Central memory CD8-positive, alpha-beta T cell (primary cell): ENCODE measurements around the gene RAMP3.
"Not testable (repeated sequence)": the region's sequence is repeated elsewhere in the genome, so short reads cannot be mapped to it uniquely, and the experiment has no call there.

ENCODE experiments used
- ATAC-seq: fragments of 150-1000 bp; cut with Tn5 transposase; replicated peaks from 2 replicates; pipeline ENCODE4 v1.10.0; 2022; ENCODE audit warnings: mild to moderate bottlenecking, moderate FRiP score, moderate number of reproducible peaks; ENCODE audit not compliant: poor library complexity, severe bottlenecking; ENCODE audit errors: extremely low read depth
- DNase-seq, 2 donors: peaks; one replicate each; pipeline ENCODE4 v3.0.0; 2021; ENCODE audit warnings: low spot score in 2 of 2
- H3K27ac Mint-ChIP-seq: one replicate; pipeline ENCODE4 v1.8.0; 2022; ENCODE audit warnings: low read depth, mild to moderate bottlenecking, moderate library complexity, mixed read lengths
- H3K27me3 Mint-ChIP-seq: one replicate; pipeline ENCODE4 v1.8.0; 2022; ENCODE audit warnings: mixed read lengths
- H3K36me3 Mint-ChIP-seq: one replicate; pipeline ENCODE4 v1.8.0; 2022; ENCODE audit warnings: mild to moderate bottlenecking, moderate library complexity, mixed read lengths; ENCODE audit not compliant: insufficient read depth
- H3K4me1 Mint-ChIP-seq: one replicate; pipeline ENCODE4 v1.8.0; 2022; ENCODE audit warnings: mixed read lengths
- H3K4me3 Mint-ChIP-seq: one replicate; pipeline ENCODE4 v1.8.0; 2022; ENCODE audit warnings: mild to moderate bottlenecking, moderate library complexity, mixed read lengths
- H3K9me3 Mint-ChIP-seq: one replicate; pipeline ENCODE4 v1.8.0; 2022; ENCODE audit warnings: mixed read lengths

RAMP3 gene

GRCh38 chr7:45164271-45164670, 6.7 kb downstream of the RAMP3 start:
- H3K9me3 Mint-ChIP-seq, H3K4me3 Mint-ChIP-seq, ATAC-seq, H3K36me3 Mint-ChIP-seq, H3K27me3 Mint-ChIP-seq, H3K4me1 Mint-ChIP-seq, DNase-seq, H3K27ac Mint-ChIP-seq: not testable (repeated sequence)

GRCh38 chr7:45165857-45166256, 8.3 kb downstream of the RAMP3 start:
- H3K4me3 Mint-ChIP-seq, result no peak overlapping the region
- DNase-seq (no peak), ATAC-seq (no peak)
- H3K27ac Mint-ChIP-seq, result no peak overlapping the region
- H3K4me1 Mint-ChIP-seq, result no peaks in the 10 kb centered on the region
- H3K9me3 Mint-ChIP-seq, result no peaks in the 10 kb centered on the region
- H3K27me3 Mint-ChIP-seq, result no peaks in the 10 kb centered on the region
- H3K36me3 Mint-ChIP-seq, result no peaks in the 10 kb centered on the region

- Mint-ChIP-seq H3K4me1 (no peaks in the 10 kb centered on the region), H3K9me3 (no peaks in the 10 kb centered on the region), H3K4me3 (no peak overlapping the region), H3K36me3 (no peaks in the 10 kb centered on the region), H3K27me3 (peaks cover 20% of the 10 kb centered on the region), H3K27ac (no peak overlapping the region)
- DNase-seq (no peak), ATAC-seq (no peak)
These were observed 14.4 kb downstream of the RAMP3 start for GRCh38 chr7:45171946-45172345.

GRCh38 chr7:45173596-45174327, 16.2 kb downstream of the RAMP3 start:
- Mint-ChIP-seq H3K4me1 (no peaks in the 10 kb centered on the region), H3K9me3 (no peaks in the 10 kb centered on the region), H3K4me3 (no peak overlapping the region), H3K27ac (no peak overlapping the region), H3K36me3 (no peaks in the 10 kb centered on the region), H3K27me3 (peaks cover 32% of the 10 kb centered on the region)
- ATAC-seq (no peak), DNase-seq (no peak)

- ATAC-seq, result no peak
- Mint-ChIP-seq H3K36me3 (no peaks in the 10 kb centered on the region), H3K9me3 (no peaks in the 10 kb centered on the region), H3K4me3 (no peak overlapping the region), H3K27me3 (peaks cover 37% of the 10 kb centered on the region), H3K4me1 (no peaks in the 10 kb centered on the region), H3K27ac (no peak overlapping the region)
- DNase-seq, result no peak
These were observed 16.7 kb downstream of the RAMP3 start for GRCh38 chr7:45174328-45174610.

- no peak for DNase-seq
- H3K27ac Mint-ChIP-seq, result no peak overlapping the region
- no peaks in the 10 kb centered on the region for H3K4me1 Mint-ChIP-seq
- H3K9me3 Mint-ChIP-seq, result no peaks in the 10 kb centered on the region
- ATAC-seq, result no peak
- H3K4me3 Mint-ChIP-seq, result no peak overlapping the region
- peaks cover 46% of the 10 kb centered on the region for H3K27me3 Mint-ChIP-seq
- H3K36me3 Mint-ChIP-seq, result no peaks in the 10 kb centered on the region
These were observed 17.6 kb downstream of the RAMP3 start for GRCh38 chr7:45174966-45175765.

- no peaks in the 10 kb centered on the region for H3K36me3 Mint-ChIP-seq
- DNase-seq (no peak), ATAC-seq (no peak)
- H3K4me3 Mint-ChIP-seq, result no peak overlapping the region
- peaks cover 52% of the 10 kb centered on the region for H3K27me3 Mint-ChIP-seq
- H3K4me1 Mint-ChIP-seq, result no peaks in the 10 kb centered on the region
- H3K27ac Mint-ChIP-seq, result no peak overlapping the region
- no peaks in the 10 kb centered on the region for H3K9me3 Mint-ChIP-seq
These were observed 18.5 kb downstream of the RAMP3 start for GRCh38 chr7:45176091-45176490.

GRCh38 chr7:45176886-45177731, 19.5 kb downstream of the RAMP3 start:
- ATAC-seq (no peak), DNase-seq (no peak)
- H3K4me1 Mint-ChIP-seq, result no peaks in the 10 kb centered on the region
- H3K27ac Mint-ChIP-seq, result no peak overlapping the region
- H3K4me3 Mint-ChIP-seq, result no peak overlapping the region
- H3K27me3 Mint-ChIP-seq, result peaks cover 62% of the 10 kb centered on the region
- no peaks in the 10 kb centered on the region for H3K9me3 Mint-ChIP-seq
- H3K36me3 Mint-ChIP-seq, result no peaks in the 10 kb centered on the region

GRCh38 chr7:45177801-45178200, 20.2 kb downstream of the RAMP3 start:
- no peak for DNase-seq
- Mint-ChIP-seq H3K9me3 (no peaks in the 10 kb centered on the region), H3K4me3 (no peak overlapping the region), H3K4me1 (no peaks in the 10 kb centered on the region), H3K27me3 (peaks cover 62% of the 10 kb centered on the region), H3K27ac (no peak overlapping the region), H3K36me3 (no peaks in the 10 kb centered on the region)
- no peak for ATAC-seq

GRCh38 chr7:45178241-45179225, 20.9 kb downstream of the RAMP3 start:
- no peaks in the 10 kb centered on the region for H3K36me3 Mint-ChIP-seq
- no peak for ATAC-seq
- H3K27me3 Mint-ChIP-seq, result peaks cover 62% of the 10 kb centered on the region
- no peak overlapping the region for H3K27ac Mint-ChIP-seq
- no peaks in the 10 kb centered on the region for H3K9me3 Mint-ChIP-seq
- H3K4me3 Mint-ChIP-seq, result no peak overlapping the region
- H3K4me1 Mint-ChIP-seq, result no peaks in the 10 kb centered on the region
- DNase-seq, result no peak

- H3K4me3 Mint-ChIP-seq, result no peak overlapping the region
- H3K4me1 Mint-ChIP-seq, result no peaks in the 10 kb centered on the region
- ATAC-seq (no peak), DNase-seq (no peak)
- H3K27me3 Mint-ChIP-seq, result peaks cover 57% of the 10 kb centered on the region
- H3K27ac Mint-ChIP-seq, result no peak overlapping the region
- H3K9me3 Mint-ChIP-seq, result no peaks in the 10 kb centered on the region
- no peaks in the 10 kb centered on the region for H3K36me3 Mint-ChIP-seq
These were observed 22.1 kb downstream of the RAMP3 start for GRCh38 chr7:45179666-45180065.
